ENCODE measurements around the gene NTSR1. TPM values are rescaled to one million over a fixed set of nuclear protein-coding genes. Genes with fewer than 3 reads are reported as not detected.

NTSR1 gene
- total and polyA plus RNA-seq, 12 donors = 0.03 to 0.14 (median 0.11) TPM; not detected in 9

DNA sequence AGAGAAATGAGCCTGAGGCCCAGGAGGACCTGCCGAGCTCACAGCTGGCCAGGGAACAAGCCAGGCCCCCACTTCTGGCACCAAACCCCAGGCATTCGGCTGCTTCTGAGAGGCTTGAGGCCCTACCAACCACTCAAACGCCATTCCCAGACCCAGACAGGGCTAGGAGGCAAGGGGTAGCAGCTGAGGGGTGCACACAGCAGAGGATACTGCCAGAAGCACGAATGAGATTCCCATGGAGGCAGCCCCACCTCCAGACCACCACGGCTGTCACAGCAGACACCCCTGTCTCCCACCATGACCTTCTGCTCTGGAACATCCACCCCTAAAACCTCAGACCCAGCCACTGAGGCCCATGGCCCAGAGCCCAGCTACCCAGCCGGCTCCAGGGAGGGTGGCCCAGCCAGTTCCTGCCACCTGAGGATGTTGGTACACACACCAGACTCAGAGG, 36.1 kb downstream of the NTSR1 start:
- peak in 1 of 7 donors; percentile 2 for DNase-seq

GRCh38 chr20:62745279-62745951, 36.8 kb downstream of the NTSR1 start:
- intact Hi-C loops (cut with DNase I) = no loop called here
- H3K4me1 ChIP-seq (replicated peaks in 1 of 2) = no peaks in the 10 kb centered on the region
- H3K9me3 ChIP-seq (replicated peaks in 1 of 3) = no peaks in the 10 kb centered on the region
- no peaks in the 10 kb centered on the region for H3K36me3 ChIP-seq (replicated peaks in 1 of 2)
- H3K4me3 ChIP-seq = no peak overlapping the region
- DNase-seq = peak in 2 of 7 donors; percentile 2 to 7
- H3K27me3 ChIP-seq = peaks cover 13% of the 10 kb centered on the region
- TF ChIP-seq CTCF (IDR thresholded peaks at IDR 0.05) = no peak
- TF ChIP-seq POLR2A (IDR thresholded peaks at IDR 0.05) = no peak
- H3K27ac ChIP-seq = no peak overlapping the region
- WGBS, 4 donors = 69 to 88% (median 79%) methylated on average over 11 of the region's 11 CpGs

More for the DNA sequence above, 36.1 kb downstream of the NTSR1 start:
- intact Hi-C loops (cut with DNase I) = no loop called here
- Histone ChIP-seq H3K27ac (no peak overlapping the region), H3K36me3 (replicated peaks in 1 of 2) (no peaks in the 10 kb centered on the region), H3K4me3 (no peak overlapping the region), H3K27me3 (peaks cover 17% of the 10 kb centered on the region), H3K9me3 (replicated peaks in 1 of 3) (no peaks in the 10 kb centered on the region), H3K4me1 (replicated peaks in 1 of 2) (no peaks in the 10 kb centered on the region)
- WGBS, 4 donors = 63 to 81% (median 69%) methylated on average over 5 to 6 of the region's 6 CpGs
- TF ChIP-seq CTCF (IDR thresholded peaks at IDR 0.05) = no peak
- no peak for TF ChIP-seq POLR2A (IDR thresholded peaks at IDR 0.05)

DNA sequence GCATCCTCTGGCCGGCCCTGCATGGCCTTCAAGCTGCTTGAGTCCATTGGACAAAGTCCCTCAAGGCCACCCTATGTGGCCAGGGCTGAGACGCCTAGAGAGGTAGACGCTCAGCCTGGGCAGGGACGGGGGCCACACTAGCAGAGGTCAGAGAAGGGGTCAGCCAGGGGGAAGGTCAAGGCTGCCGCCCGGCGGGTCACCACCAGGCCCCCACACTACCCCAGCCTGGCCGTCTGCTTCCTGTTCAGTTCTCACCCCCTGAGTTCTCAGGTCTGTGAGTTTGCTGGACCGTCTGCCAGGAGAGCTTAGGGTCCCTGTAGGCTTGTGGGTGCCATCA, 37.3 kb downstream of the NTSR1 start:
- peaks cover 8% of the 10 kb centered on the region for H3K27me3 ChIP-seq
- TF ChIP-seq CTCF (IDR thresholded peaks at IDR 0.05) = no peak
- no peak overlapping the region for H3K27ac ChIP-seq
- 64 to 82% (median 69%) methylated on average over 5 to 9 of the region's 9 CpGs for WGBS, 4 donors
- no peaks in the 10 kb centered on the region for H3K9me3 ChIP-seq (replicated peaks in 1 of 3)
- no peak overlapping the region for H3K4me3 ChIP-seq
- no peak for DNase-seq
- no peaks in the 10 kb centered on the region for H3K4me1 ChIP-seq (replicated peaks in 1 of 2)
- no peaks in the 10 kb centered on the region for H3K36me3 ChIP-seq (replicated peaks in 1 of 2)
- intact Hi-C loops (cut with DNase I) = no loop called here

DNA sequence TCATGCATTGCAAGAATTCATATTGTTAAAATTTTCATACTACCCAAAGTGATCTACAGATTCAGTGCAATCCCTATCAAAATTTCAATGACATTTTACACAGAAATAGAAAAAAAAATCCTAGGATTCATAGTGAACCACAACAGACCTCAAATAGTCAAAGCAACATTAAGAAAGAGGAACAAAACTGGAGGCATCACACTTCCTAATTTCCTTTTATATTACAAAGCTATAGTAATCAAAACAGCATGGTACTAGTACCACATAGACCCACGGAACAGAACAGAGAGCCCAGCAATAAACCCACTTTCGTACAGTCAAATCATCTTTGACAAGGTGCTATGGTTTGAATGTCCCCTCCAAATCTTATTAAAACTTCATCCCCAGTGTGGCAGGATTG, 39.7 kb downstream of the NTSR1 start:
- WGBS, 4 donors = 65 to 92% (median 88%) methylated on average over 2 of the region's 2 CpGs
- intact Hi-C loops (cut with DNase I) = no loop called here
- no peak overlapping the region for H3K4me3 ChIP-seq
- H3K27me3 ChIP-seq = peaks cover 4% of the 10 kb centered on the region
- no peak for DNase-seq
- no peaks in the 10 kb centered on the region for H3K4me1 ChIP-seq (replicated peaks in 1 of 2)
- H3K36me3 ChIP-seq (replicated peaks in 1 of 2) = no peaks in the 10 kb centered on the region
- TF ChIP-seq POLR2A (IDR thresholded peaks at IDR 0.05) = no peak
- TF ChIP-seq CTCF (IDR thresholded peaks at IDR 0.05) = no peak
- no peak overlapping the region for H3K27ac ChIP-seq
- H3K9me3 ChIP-seq (replicated peaks in 1 of 3) = no peaks in the 10 kb centered on the region
